Keratinocyte (primary cell): Measurements from ENCODE around the gene BPTF. TPM values are rescaled to one million over a fixed set of nuclear protein-coding genes. Genes with fewer than 3 reads are reported as not detected.
"Not testable (repeated sequence)": the region's sequence is repeated elsewhere in the genome, so short reads cannot be mapped to it uniquely, and the experiment has no call there.

ENCODE experiments used
- DNase-seq: peaks from one replicate; pipeline ENCODE4 v3.0.0-alpha.2; 2011; ENCODE audit warnings: low read depth, missing footprints, low spot score
- FAIRE-seq: peaks from 2 replicates; lab custom pipeline; 2011; peaks lifted over from hg19 to GRCh38; lab: Jason Lieb, UNC
- H2AFZ ChIP-seq: 2 replicates; pipeline ENCODE4 v1.6.0; 2012; ENCODE audit warnings: low read length, control low read depth, inconsistent platforms; ENCODE audit not compliant: control insufficient read depth
- H3K27ac ChIP-seq: 2 replicates; pipeline ENCODE4 v1.5.1; 2011; ENCODE audit warnings: low read length; ENCODE audit not compliant: control insufficient read depth, insufficient read depth
- H3K27me3 ChIP-seq: 3 replicates; pipeline ENCODE4 v1.6.0; 2011; ENCODE audit warnings: low read length; ENCODE audit not compliant: control insufficient read depth, insufficient read depth; ENCODE audit errors: extremely low read depth
- H3K36me3 ChIP-seq, 2 experiments: 2 replicates in 1 of 2; 3 replicates in 1 of 2; pipeline ENCODE4 v1.5.1; 2011; ENCODE audit warnings: low read length in 2 of 2, mild to moderate bottlenecking in 1 of 2; ENCODE audit not compliant: control insufficient read depth in 2 of 2, insufficient read depth in 2 of 2; ENCODE audit errors: extremely low read depth in 1 of 2
- H3K4me1 ChIP-seq: 3 replicates; pipeline ENCODE4 v1.5.1; 2011; ENCODE audit warnings: low read length; ENCODE audit not compliant: control insufficient read depth, insufficient read depth; ENCODE audit errors: extremely low read depth
- H3K4me2 ChIP-seq: 3 replicates; pipeline ENCODE4 v1.6.0; 2011; ENCODE audit warnings: low read depth, low read length; ENCODE audit not compliant: control insufficient read depth, insufficient read depth; ENCODE audit errors: extremely low read depth
- H3K4me3 ChIP-seq, 3 experiments: fragments of 200-600 bp in 1 of 3; sonication (generic) in 1 of 3; 2 replicates in 2 of 3; 3 replicates in 1 of 3; pipeline ENCODE4 v1.5.1; 2011 to 2016; ENCODE audit warnings: low read length in 3 of 3, mild to moderate bottlenecking in 3 of 3, control low read depth in 2 of 3, inconsistent platforms in 1 of 3, low read depth in 1 of 3, mixed read lengths in 1 of 3, mixed run types in 1 of 3, moderate library complexity in 1 of 3; ENCODE audit not compliant: control insufficient read depth in 2 of 3, insufficient read depth in 2 of 3; ENCODE audit errors: extremely low read depth in 1 of 3
- H3K79me2 ChIP-seq: 2 replicates; pipeline ENCODE4 v1.6.0; 2012; ENCODE audit warnings: low read length; ENCODE audit not compliant: control insufficient read depth, insufficient read depth
- H3K9ac ChIP-seq: 3 replicates; pipeline ENCODE4 v1.6.0; 2011; ENCODE audit warnings: low read length; ENCODE audit not compliant: control insufficient read depth, insufficient read depth; ENCODE audit errors: extremely low read depth
- H3K9me1 ChIP-seq: 3 replicates; pipeline ENCODE4 v1.6.0; 2011; ENCODE audit warnings: low read length; ENCODE audit not compliant: control insufficient read depth, insufficient read depth; ENCODE audit errors: extremely low read depth
- H3K9me3 ChIP-seq: 2 replicates; pipeline ENCODE4 v1.5.1; 2012; ENCODE audit warnings: low read depth, low read length; ENCODE audit not compliant: control insufficient read depth
- H4K20me1 ChIP-seq: 3 replicates; pipeline ENCODE4 v1.6.0; 2011; ENCODE audit warnings: low read length; ENCODE audit not compliant: control insufficient read depth, insufficient read depth; ENCODE audit errors: extremely low read depth
- CTCF ChIP-seq, 3 experiments: IDR thresholded peaks in 1 of 3; conservative IDR thresholded peaks in 1 of 3; optimal IDR thresholded peaks in 1 of 3; 2 replicates in 2 of 3; 3 replicates in 1 of 3; pipeline versions ENCODE3 to v1.5.1; 2011; ENCODE audit warnings: low read length in 3 of 3, mild to moderate bottlenecking in 3 of 3, moderate library complexity in 2 of 3, control low read depth in 1 of 3, inconsistent platforms in 1 of 3; ENCODE audit not compliant: insufficient read depth in 2 of 3; ENCODE audit errors: extremely low read depth in 1 of 3
- EZH2 ChIP-seq: IDR thresholded peaks from one replicate; pipeline ENCODE4 v1.6.1; 2012; ENCODE audit warnings: inconsistent platforms, mild to moderate bottlenecking, low read length, moderate library complexity
- dilution Hi-C: fragments of 300-500 bp; cut with MboI; formaldehyde crosslinking; loops from one replicate; pipeline ENCODE4 v1.7.0; 2020; ENCODE audit warnings: low sequenced_read_pairs; ENCODE audit not compliant: extremely low pct_ligation_motif_present
- polyA plus RNA-seq, 5 experiments: library from polyadenylated mRNA; depleted of rRNA in 3 of 5; stranded (reverse) in 3 of 5; stranded (forward) in 1 of 5; unstranded in 1 of 5; fragments of >200 nt; gene quantifications; 1 replicate in 1 of 5; 2 replicates in 3 of 5; 3 replicates in 1 of 5; pipeline versions ENCODE4 v1.2.1 to v1.2.3, GENCODE V29; 2011 to 2012; ENCODE audit warnings: missing spikeins in 2 of 5, low read depth in 1 of 5, low replicate concordance in 1 of 5

Gene BPTF
- polyA plus RNA-seq, 1 donor (not counting 4 experiments of a cell fraction or from before 2014, with no cell fraction given), result 28.3 TPM

DNA sequence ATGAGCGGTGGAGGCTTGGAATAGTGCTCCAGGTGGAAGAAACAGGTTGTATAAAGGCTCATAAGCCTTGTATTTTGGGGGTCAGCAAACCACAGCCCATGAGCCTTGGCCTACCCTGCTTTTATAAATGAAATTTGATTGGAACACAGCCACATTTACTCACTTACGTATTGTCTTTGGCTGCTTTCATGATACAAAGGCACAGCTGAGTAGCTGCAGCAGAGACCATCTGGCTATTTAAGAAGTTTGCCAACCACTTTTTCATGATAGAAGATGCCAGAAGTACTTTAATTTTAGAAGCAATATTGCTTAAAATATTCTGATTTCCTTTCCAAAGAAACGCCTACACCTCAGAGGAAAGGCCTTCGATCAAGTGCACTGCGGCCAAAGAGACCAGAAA is 97.2 kb downstream of the BPTF start:
- Histone ChIP-seq H3K4me2 (no peak overlapping the region), H3K27ac (no peak overlapping the region), H3K9ac (no peak overlapping the region), H4K20me1 (no peaks in the 10 kb centered on the region), H3K9me1 (no peaks in the 10 kb centered on the region), H3K27me3 (no peaks in the 10 kb centered on the region), H3K4me3 (no peak overlapping the region), H3K36me3 (peaks cover 5% of the 10 kb centered on the region in 2 experiments), H3K79me2 (no peaks in the 10 kb centered on the region), H3K9me3 (no peaks in the 10 kb centered on the region), H2AFZ (no peak overlapping the region), H3K4me1 (no peaks in the 10 kb centered on the region)
- DNase-seq, result no peak
- no peak for TF ChIP-seq EZH2
- TF ChIP-seq CTCF (optimal IDR thresholded peaks at IDR 0.05 in 1 of 3, IDR thresholded peaks at IDR 0.05 in 1 of 3, conservative IDR thresholded peaks at IDR 0.05 in 1 of 3; ENCODE audit: extremely low read depth in 1 of 3, insufficient read depth in 2 of 3, low read length in 3 of 3), result no peak
- dilution Hi-C loops, result no loop called here
- FAIRE-seq, result no peak

- H4K20me1 ChIP-seq, H3K27ac ChIP-seq, H3K27me3 ChIP-seq, dilution Hi-C loops, H3K4me3 ChIP-seq, H3K9ac ChIP-seq, H3K9me3 ChIP-seq, DNase-seq, H3K9me1 ChIP-seq, H3K4me1 ChIP-seq, H2AFZ ChIP-seq, H3K79me2 ChIP-seq, H3K4me2 ChIP-seq: not testable (repeated sequence)
- H3K36me3 ChIP-seq, result peaks cover 10 to 17% of the 10 kb centered on the region in 2 experiments
- FAIRE-seq, result peak; percentile 56
Measured at GRCh38 chr17:67928842-67929241, 103.5 kb downstream of the BPTF start.

DNA sequence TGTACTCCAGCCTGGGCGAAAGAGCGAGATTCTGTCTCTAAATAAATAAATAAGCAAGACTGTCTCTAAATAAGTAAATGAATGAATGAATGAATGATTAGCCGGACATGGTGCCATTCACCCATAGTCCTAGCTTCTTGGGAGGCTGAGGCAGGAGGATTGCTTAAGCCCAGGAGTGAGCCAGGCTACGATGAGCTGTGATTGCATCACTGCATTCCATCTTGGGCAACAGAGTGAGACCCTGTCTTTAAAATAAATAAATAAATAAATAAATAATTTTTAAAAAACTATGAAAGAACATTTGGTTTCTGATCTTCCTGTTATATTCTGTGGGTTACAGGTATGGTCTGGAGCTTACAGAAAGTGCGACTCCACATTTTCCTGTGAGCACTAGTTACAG is 105.9 kb downstream of the BPTF start:
- no peaks in the 10 kb centered on the region for H3K4me1 ChIP-seq
- dilution Hi-C loops, result no loop called here
- no peak overlapping the region for H3K4me3 ChIP-seq
- TF ChIP-seq EZH2 (no peak), CTCF (optimal IDR thresholded peaks at IDR 0.05 in 1 of 3, IDR thresholded peaks at IDR 0.05 in 1 of 3, conservative IDR thresholded peaks at IDR 0.05 in 1 of 3; ENCODE audit: extremely low read depth in 1 of 3, insufficient read depth in 2 of 3, low read length in 3 of 3) (no peak)
- H3K27me3 ChIP-seq, result no peaks in the 10 kb centered on the region
- no peaks in the 10 kb centered on the region for H3K9me1 ChIP-seq
- H3K79me2 ChIP-seq, result no peaks in the 10 kb centered on the region
- H3K36me3 ChIP-seq, result peaks cover 6 to 13% of the 10 kb centered on the region in 2 experiments
- H2AFZ ChIP-seq, result no peak overlapping the region
- no peaks in the 10 kb centered on the region for H3K9me3 ChIP-seq
- no peak overlapping the region for H3K9ac ChIP-seq
- H3K27ac ChIP-seq, result no peak overlapping the region
- no peak overlapping the region for H3K4me2 ChIP-seq
- DNase-seq, result no peak
- no peak for FAIRE-seq
- no peaks in the 10 kb centered on the region for H4K20me1 ChIP-seq
